Measurements from ENCODE around the gene ANXA11.
"Not testable (repeated sequence)": the region's sequence is repeated elsewhere in the genome, so short reads cannot be mapped to it uniquely, and the experiment has no call there.

ANXA11 gene

DNA sequence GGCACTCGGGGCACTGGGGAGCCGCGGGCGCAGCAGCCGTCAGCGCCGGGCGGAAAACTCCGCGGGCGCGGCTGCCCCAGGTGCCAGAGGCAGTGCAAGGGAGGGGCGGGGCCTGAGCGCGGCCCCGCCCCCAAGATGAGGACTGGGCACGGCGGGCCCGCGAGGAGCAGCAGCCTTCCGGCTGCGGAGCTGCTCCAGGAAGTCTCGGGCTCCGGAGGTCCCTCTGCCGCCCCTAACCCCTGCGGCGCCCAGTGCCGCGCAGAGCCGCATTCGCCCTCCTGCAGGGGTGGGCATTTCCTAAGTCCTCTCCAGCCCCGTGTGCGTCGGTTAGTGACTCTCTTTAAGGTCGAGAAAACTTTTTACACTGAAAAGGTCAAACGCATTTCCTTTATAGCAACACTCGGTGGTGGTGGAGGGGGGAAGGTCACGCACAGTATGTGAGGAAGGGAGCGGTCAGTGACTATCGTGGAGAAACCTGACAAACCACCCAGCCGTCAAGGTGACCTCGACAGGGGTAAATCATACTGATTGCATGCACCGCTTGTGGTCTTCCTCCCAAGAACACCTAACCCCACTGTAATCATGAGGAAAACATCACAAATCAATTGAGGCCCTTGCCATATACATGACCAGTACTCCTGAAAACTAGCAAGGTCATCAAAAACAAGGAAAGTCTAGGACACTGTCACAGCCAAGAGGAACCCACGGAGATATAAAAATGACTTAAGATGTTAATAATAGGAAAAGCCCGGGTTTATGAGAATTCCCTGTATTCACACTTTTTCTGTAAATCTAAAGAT lies at the start of gene ANXA11:
ANXA11 (minus strand) TSS at position 61 of the 800 bp plus-strand sequence. CDS start 32,676 bp downstream, outside the sequence.
- DNase-seq = peak; percentile 84

DNA sequence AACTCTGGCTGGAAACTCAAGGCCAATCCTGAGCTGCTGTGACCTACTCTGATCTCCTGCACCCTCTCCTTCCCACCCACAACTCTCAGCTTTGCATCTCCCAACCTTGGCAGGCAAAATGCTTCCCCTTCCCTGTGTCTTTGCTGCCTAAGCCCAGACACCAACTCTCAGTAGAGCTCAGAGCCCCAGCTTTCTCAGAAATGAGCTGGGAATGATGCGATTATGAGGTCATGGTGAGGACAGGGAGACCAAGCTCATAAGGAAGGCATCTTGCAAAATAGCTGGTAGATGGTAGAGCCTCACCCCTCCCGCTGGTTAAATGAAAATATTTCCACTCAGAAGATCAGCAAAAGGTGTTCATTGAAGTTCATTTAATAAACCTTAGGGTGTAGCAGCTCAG lies 49.4 kb upstream of the ANXA11 start:
- DNase-seq = not testable (repeated sequence)

DNA sequence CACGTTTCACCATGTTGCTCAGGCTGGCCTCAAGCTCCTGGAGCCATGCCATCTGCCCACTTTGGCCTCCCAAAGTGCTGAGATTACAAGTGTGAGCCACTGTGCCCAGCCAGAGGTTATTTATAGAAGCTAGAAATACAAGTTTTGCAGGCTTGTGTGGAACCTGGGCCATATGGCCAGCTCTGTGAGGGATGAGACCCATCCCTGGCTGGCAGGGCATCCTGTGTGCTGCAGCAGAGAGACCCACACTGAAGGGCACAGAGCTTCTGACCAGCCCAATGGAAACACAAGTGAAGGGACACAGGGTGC lies 48.6 kb upstream of the ANXA11 start:
- DNase-seq = not testable (repeated sequence)

DNA sequence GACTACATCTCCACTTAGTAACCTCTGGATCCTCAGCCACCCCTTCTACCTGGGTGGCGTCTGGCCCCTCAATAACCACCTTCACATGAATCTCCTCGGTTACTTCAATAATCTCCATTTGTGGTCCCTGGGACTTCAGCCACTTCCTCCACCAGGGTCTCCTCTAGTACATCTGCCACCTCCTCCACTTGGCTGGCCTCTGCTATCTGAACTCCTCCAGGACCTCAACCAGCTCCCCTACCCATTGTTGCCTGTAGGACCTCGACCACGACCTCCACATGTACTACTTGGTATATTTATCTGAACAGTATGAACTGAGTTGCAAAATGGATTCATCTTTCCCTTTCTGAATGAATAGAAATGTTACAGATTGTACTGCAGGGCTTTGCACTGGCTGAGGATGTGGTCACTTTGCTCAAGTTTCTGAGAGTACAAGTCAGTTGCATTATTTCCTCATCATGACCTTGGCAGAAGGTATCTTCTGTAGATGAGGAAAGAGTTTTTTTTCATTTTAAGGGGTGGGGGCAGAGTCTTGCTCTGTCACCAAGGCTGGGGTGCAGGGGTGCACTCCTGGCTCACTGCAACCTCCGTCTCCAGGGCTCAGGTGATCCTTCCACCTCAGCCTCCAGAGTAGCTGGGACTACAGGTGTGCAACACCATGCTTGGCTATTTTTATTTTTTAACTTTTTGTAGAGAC lies 48.1 kb upstream of the ANXA11 start:
- DNase-seq = no peak

DNA sequence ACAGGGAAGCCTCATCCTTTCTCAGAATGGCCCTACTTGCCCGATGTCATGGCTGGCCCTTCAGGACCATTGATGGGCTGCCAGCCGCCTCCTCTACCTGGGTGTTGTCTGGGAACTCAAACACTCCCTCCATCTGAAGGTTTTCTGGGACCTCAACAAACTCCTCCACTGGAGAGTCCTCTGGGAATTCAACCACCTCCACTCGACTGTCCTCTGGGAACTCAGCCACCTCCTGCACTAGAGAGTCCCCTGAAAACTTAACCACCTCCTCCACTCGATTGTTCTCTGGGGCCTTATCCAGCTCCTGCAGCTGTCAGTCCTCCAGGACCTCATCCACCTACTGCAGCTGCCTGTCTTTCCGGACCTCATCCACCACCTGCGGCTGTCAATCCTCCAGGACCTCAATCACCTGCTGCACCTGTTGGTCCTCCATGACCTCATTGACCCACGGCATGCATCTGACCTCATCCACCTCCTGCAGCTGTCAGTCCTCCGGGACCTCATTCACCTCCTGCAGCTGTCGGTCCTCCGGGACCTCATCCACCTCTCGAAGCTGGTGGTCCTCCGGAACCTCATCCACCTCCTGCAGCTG lies 47.1 kb upstream of the ANXA11 start:
- no peak for DNase-seq

DNA sequence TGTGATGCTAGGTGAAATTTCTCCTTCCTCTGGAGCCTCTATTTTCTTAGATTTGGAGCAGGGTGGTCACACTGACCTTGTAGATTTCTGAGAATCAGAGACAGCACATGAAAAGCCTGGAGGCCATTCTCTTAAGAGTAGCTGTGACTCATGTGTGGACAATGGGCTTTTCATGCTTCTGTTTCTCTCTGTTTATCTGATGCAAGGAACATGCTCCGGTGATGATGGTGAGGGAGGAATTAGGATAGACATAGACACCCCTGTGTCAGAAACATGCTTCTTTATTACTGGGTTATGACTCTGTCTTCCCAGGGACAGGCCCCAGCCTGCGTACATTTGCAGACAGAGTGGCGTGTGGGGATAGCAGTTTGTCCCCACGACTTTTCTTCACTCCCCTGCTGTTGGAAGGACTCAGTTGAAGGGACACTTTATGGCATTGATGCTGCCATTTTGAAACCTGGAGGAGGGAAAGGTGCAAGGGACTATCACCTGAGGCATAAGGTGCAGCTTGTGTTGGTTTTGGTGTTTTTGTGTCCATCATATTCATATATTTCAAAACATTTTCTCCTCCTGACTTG lies 46.5 kb upstream of the ANXA11 start:
- DNase-seq = not testable (repeated sequence)

DNA sequence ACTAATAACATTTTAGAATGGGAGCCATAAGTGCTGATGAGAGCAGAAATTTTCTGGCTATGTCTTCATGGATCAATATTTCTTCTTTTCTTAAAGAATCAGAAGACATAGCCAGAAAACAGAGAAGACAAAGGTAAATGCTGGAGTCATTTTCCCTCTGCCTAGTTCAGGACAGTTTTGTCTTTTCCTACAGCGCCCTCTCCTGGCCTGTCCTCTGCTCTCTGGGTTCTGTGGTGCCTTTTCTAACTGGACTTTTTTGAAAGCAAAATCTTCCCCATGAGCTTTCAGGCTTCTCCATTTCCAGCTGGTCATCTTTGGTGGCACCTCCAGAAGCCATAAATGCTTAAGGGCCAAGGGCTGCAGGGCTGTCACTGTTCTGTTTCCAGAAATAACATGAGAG lies 45.1 kb upstream of the ANXA11 start:
- DNase-seq = not testable (repeated sequence)

DNA sequence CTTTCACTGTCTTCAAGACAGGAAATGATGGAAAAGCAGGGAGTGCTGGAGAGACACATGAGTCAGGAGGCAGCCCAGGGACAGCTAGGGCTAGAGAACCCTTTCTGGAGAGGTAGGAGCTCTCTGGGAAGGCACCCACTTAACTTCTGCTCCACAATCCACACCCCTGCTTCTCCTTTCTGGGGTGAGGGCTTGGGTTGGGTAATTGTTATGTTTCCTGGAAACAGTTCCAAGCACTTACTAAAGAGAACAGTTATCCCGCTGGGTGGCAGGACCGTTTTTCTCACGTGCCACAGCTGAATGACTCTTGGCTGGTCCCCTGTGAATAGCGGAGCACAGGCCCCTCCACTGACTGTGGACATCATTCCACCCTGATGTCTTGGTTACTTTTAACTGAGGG lies 44.6 kb upstream of the ANXA11 start:
- not testable (repeated sequence) for DNase-seq

DNA sequence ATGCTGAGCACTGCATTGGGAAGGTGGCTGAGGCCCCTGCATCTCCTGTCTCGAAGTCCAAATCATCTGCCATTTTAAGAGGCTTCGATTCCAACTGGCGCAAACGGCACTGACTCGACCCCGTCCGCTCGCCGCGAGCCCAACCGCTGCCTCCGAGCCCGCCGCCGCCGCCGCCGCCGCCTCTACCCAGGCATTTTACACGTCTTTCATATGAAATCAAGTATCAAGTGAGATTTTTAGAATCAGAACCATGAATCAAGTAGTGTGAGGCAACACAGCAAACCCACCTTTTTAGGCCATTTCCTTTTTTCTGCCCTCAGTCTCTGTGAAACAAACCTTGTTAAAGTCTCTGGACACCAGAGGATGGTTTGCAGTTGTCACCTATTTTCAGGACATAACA lies 42.3 kb upstream of the ANXA11 start:
- DNase-seq = not testable (repeated sequence)

DNA sequence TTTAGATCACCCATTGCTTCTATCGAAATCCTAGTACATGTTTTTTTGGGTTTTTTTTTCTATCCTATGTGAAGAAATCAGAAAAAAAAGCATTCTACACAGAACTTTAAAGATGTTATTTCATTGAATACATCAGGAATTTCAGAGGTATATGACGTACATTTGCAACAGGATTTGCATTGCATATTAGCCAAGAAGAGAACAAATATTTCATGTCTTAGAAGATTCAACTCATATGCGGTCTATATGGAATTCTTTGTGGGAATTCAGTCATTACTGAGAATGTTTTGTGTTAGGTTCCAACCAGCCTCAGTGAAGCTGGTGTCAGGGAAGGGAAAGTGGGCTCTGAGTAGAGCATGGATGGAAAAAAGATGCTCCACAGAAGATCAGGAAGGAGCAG lies 39.0 kb upstream of the ANXA11 start:
- DNase-seq = not testable (repeated sequence)

DNA sequence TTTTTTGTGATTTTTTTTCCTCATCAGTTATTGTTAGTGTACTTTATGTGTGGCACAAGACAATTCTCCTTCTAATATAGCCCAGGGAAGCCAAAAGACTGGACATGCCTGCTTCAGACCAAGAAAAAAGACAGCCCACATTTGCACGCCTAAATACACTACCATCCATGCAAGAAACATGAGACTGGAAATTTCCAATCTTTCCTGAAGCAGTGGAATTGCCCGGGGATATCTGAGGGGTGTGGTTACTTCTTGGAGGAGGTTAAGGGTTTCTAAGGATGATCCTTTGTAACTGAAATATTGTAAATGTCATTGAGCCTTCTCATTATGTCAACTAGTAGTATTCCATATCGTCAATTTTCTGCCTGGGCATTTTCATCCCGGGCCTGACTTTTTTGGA lies 37.0 kb upstream of the ANXA11 start:
- DNase-seq = not testable (repeated sequence)

DNA sequence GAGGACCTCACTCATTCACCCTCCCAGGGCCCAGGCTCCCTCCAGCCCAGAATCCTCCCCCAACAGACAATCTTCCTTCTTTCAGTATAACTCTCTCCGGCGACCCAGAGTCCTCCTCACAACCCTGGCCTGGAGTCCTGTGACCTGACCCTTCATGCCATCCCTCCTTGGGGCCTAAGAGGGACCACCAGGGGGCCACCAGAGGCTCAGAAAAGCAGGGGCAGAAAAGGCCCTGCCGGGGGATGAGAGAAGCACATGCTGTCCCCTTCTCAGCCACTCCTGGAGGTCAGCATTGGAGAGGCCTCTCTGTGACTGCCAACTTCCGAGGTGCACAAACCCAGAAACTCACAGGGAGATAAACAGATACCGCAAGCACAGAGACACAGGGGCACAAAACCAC lies 31.1 kb upstream of the ANXA11 start:
- not testable (repeated sequence) for DNase-seq

DNA sequence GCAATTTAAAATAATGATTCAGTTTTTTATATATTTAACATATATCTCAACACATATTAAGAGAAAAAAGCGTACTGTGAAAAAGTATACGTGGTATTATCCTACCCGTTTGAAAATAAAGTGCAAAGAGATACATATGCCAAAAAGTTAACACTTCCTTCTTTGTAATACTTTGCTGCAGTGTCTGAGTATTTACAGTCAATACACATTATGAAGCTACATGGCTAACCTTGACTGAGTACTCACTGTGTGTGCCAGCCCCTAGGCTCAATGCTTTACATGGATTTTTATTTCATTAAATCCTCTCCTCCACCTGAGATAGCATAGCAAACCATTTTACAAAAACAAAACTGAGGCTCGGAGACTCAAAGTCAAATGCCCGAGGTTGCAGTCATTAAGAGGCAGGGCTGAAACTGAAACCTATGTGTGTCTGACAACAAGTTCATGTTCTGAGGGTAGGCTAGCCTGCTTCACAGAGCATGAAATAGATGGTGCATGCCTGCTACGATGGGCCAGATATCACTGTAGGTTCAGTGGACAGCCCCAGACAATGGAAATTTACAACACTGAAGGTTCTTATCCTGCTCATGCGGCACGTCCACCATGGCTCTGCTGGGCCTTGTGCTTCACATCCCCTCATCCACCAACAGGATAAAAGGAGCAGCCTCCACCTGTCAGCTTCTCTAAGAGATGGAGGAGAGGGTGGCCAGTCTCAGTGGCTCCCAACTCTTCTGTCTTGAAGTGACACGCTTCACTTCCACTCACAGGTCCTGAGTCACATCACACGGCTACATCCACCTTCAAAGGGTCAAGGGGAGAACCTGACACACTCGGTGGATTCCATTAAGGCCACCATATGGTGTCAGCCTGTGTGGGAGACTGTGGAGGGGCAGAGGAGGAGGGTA lies 29.2 kb upstream of the ANXA11 start:
- DNase-seq = not testable (repeated sequence)

DNA sequence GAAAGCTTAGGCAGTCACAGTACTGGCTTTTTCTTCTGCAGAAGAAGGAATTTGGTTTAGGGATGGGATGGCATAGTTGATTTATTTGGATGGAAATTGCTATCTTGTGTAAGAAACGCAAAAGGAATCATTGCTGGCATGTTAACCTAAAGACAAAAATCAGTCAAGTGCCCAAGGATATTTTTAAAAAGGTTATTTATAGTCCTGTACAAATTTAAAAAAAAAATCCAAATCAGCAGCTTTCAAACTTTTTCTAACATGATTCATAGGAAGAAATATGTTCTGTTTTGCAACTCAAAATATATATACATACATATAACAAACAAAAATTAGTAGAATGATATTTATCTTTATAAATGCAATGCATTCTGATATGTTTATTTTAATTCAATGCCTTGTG lies 28.5 kb upstream of the ANXA11 start:
- not testable (repeated sequence) for DNase-seq

DNA sequence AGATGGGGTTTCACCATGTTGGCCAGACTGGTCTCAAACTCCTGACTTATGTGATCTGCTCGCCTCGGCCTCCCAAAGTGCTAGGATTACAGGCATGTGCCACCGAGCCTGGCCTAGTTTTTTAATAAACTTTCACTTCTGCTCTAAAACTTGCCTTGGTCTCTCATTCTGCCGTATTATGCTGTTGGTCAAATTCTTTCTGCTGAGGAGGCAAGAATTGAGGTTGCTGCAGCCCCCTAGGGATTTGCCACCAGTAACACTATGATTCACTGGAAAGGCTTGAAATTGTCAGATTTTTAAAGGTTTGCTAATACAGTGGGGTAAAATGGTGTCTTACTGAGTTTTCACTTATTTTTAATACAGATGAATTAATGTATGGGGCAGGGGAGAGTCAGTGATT lies 21.4 kb upstream of the ANXA11 start:
- not testable (repeated sequence) for DNase-seq

DNA sequence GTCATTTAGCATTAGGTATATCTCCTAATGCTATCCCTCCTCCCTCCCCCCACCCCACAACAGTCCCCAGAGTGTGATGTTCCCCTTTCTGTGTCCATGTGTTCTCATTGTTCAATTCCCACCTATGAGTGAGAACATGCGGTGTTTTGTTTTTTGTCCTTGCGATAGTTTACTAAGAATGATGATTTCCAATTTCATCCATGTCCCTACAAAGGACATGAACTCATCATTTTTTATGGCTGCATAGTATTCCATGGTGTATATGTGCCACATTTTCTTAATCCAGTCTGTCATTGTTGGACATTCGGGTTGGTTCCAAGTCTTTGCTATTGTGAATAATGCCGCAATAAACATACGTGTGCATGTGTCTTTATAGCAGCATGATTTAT lies 17.7 kb upstream of the ANXA11 start:
- not testable (repeated sequence) for DNase-seq

DNA sequence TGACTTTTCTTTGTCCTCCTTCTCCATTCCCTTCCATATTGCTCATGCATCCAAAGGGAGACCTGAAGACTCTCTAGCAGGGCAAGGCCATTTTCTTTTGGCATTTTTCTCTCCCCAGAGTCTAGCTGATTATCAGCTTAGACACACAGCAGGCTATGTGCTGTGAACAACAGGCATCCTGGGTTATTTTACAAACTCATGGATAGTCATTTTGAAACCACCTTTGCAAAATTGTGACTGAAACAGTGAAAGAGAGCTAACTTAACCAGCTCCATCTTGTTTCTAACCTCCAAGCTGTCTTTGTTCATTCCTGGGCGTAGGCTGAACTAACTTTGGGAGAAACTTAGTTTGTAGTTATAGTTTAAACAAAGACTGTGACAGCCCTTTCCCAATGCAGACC lies 13.5 kb upstream of the ANXA11 start:
- DNase-seq = not testable (repeated sequence)

DNA sequence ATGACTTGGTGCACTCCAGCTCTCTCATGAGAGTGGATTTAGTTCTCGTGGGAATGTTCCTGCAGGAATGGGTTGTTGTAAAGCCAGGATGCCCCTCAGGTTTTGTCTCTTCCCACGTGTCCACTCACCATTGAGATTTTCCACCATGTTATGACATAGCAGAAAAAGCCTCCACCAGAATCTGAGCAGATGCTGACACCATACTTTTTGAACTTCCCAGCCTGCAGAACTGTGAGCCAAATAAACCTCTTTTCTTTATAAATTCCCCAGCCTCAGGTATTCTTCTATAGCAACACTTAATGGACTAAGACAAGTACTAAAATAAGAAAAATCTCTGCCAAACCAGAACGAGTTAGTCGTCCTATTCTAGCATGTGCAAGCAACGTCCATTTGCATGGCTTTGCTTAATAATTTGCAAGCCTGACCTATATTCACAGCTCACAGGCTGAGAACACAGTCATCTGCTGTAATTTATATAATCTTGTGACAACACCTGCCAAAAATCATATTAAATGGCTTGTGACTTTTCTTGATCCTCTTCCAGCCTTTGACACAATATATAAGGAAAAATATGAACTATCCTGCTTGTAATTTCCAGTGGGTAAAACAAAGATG lies 9.1 kb upstream of the ANXA11 start:
- DNase-seq = not testable (repeated sequence)

DNA sequence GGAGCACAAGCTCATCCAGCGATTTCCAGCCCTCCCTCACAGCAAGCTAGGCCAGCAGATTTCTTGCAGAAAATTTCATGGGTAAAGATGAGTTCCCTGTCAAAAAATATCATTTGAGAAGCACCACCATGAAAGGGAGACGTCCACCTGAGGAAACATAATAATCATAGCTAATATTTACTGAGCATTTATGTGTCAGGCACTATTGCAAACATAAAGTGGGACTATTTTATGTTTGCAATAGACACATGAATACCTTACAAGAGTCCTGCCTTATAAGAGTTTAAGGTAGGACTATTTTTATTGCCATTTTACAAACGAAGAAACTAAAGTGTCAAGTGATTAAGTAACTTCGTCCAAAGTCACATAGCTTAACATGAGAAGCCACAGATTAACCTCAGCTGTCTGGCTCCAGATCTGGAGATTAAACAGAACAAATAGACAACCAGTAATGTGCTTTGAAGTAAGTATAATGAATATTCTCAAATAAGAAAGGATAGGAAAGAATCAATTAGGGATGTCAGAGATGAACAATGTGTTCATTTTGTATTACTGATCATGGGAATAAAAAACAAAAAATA lies 7.3 kb upstream of the ANXA11 start:
- not testable (repeated sequence) for DNase-seq

DNA sequence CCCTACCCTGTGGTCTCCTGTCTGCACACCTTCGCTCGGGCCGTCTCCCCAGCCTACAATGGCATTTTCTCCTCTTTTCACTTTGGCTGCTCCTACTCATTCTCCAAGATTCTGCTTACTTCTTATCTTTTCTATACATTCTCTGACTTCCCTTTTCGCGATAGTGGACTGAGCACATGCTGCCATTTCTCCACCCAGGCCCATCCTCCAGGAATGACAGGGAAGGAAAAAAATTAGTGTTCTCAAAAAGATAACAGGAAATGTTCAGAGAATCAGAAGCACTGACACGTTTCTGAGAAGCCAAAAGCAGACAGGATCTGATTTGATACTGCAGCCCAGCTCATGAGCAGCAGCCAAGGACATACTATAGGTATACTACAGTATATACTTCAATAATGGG lies 6.4 kb upstream of the ANXA11 start:
- no peak for DNase-seq

DNA sequence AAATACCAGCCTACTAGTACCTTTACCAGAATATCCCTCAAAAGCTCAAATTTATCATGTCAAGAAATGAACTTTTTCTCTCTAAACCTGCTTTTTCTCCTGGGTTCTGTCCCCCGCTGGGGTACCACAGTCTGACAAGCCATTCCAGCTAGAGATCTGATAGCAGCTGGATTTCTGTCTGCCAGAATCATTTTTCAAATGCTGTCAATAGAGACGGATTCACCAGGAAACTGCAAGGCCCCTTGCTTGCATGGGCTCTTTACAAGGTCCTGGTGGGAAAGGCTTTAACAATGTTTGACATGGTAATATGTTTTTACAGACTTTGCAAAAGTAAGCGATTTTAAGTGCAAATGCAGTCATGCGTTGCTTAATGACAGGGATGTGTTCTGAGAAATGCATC lies 4.9 kb upstream of the ANXA11 start:
- DNase-seq = no peak
